Psoas muscle (tissue), 8 donors: ENCODE results near the gene DAB2IP. TPM values are rescaled to one million over a fixed set of nuclear protein-coding genes. Genes with fewer than 3 reads are reported as not detected.
A peak's percentile ranks its signal among the peaks of the same experiment; 100 is the strongest.

ENCODE experiments used
- ATAC-seq, 4 donors: fragments of 200-7000 bp; cut with Tn5 transposase; one replicate each; pipeline ENCODE4 v1.9.1; 2020; ENCODE audit warnings: moderate library complexity in 3 of 4, mild to moderate bottlenecking in 2 of 4
- DNase-seq, 2 donors: peaks; one replicate each; pipeline ENCODE4 v3.0.0-alpha.2; 2020
- H3K27ac ChIP-seq: fragments of 200-600 bp; one replicate; pipeline ENCODE4 v1.8.0; 2022
- H3K27me3 ChIP-seq, 3 donors: fragments of 200-600 bp in 1 of 3; one replicate each; pipeline versions ENCODE4 v1.6.1 to v1.8.0; 2013 to 2022; ENCODE audit warnings: low read length in 2 of 3, mild to moderate bottlenecking in 2 of 3, moderate library complexity in 1 of 3; ENCODE audit not compliant: insufficient read depth in 3 of 3
- H3K36me3 ChIP-seq, 2 donors: fragments of 200-600 bp in 1 of 2; one replicate each; pipeline versions ENCODE4 v1.6.1 to v1.8.0; 2013 to 2022; ENCODE audit warnings: low read depth in 1 of 2, mild to moderate bottlenecking in 1 of 2, moderate library complexity in 1 of 2; ENCODE audit not compliant: insufficient read depth in 1 of 2
- H3K4me1 ChIP-seq: fragments of 200-600 bp; one replicate; pipeline ENCODE4 v1.8.0; 2022
- H3K4me3 ChIP-seq: fragments of 200-600 bp; one replicate; pipeline ENCODE4 v1.8.0; 2022; ENCODE audit warnings: mild to moderate bottlenecking
- H3K9me3 ChIP-seq: fragments of 200-600 bp; one replicate; pipeline ENCODE4 v1.8.0; 2022
- WGBS, 3 donors: extraction: QIAGEN DNeasy Blood & Tissue Kit; methylation state at CpG; one replicate each; pipeline versions ENCODE4 v1.1.6 to v1.1.7; 2013; 5-methylcytosine and 5-hydroxymethylcytosine counted together
- intact Hi-C, 2 donors: fragments of 100-400 bp; cut with DNase I; formaldehyde crosslinking; loops; one replicate each; pipeline versions ENCODE4 v1.11.0 to v1.14.2; 2022
- polyA plus RNA-seq, 3 donors: library from polyadenylated mRNA; stranded (reverse); fragments of 200-250 nt; gene quantifications; one replicate each; pipeline ENCODE4 v1.2.3, GENCODE V29; 2013
- total RNA-seq, 4 donors: library from RNA; stranded (reverse); fragmentation: NEBNext Ultra II Directional in 2 of 4; extraction: Animal tissue kit (Norgen Biotek cat#: 25700) in 2 of 4; gene quantifications; one replicate each; pipeline versions ENCODE4 v1.2.1 to v1.2.4, GENCODE V29; 2021 to 2023
- TF ChIP-seq, protein P1 (sequence below): fragments of 200-600 bp; IDR thresholded peaks from one replicate; pipeline ENCODE4 v1.8.0; 2022; ENCODE audit warnings: antibody characterized with exemption
- donor health status: healthy with polysubstance abuse.
- donor health status: DM: no; HTN: no; CAD: no; lungs with moderate emphysema.
- donor health status: Bipolar disorder and iron deficiency.
- donor health status: healthy.
- donor health status: DM: yes; HTN: yes; CAD: no.
- donor health status: DM: no; HTN: no; CAD: no.
- donor health status: DM: no; HTN: no; CAD: no.
- donor health status: DM: yes; HTN: yes; CAD: no.

The DAB2IP gene
- total and polyA plus RNA-seq, 7 donors: 14.1 to 66.2 (median 33.4) TPM

DNA sequence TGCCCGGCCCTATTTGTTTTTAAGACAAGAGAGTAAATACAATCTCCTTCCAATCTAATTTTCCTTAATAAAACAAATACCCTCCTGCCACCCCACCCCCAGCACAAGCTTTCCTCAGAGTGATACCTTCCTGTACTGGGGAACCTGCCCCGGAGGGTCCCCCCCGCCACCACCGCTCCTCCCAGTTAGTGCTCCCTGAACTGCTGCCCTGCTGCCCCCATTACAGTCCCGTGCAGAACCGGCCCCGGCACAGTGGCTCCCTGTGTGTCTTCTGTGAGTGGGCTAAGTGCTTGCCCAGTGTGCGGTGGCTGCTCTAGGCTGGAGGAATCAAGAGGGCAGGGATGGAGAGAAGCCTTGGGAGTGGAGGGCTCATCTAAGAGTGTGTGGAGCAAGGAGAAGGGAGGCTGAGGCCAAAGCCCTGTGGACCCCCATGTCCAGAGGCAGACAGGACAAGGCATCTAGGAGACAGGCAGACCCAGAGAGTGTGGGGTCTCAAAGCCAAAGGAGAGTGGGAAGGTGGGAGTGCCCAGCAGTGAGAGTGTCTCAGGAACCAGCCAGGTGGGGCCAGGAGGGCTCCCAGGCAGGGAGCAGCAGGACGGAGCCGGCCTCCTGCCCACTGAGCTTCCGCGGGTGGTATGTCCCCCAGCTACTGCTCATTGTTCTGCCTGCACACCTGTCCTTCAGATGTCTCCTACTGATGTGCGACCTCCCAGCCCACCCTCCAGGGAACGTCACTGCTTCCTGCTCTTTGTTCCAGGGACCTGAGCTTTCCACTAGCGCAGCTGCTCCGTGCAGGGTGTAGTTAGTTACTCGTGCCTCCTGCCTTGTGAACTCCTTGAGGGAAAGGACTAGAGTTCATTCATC, 129.0 kb downstream of the DAB2IP start:
- Histone ChIP-seq H3K4me1 (peaks cover 9% of the 10 kb centered on the region), H3K27ac (peak overlapping the region; percentile 36), H3K9me3 (no peaks in the 10 kb centered on the region), H3K27me3 (no peaks in the 10 kb centered on the region), H3K4me3 (no peak overlapping the region), H3K36me3 (peaks cover 6 to 78% of the 10 kb centered on the region in 2 donors)
- ATAC-seq (no peak), DNase-seq (no peak)
- intact Hi-C loops: no loop called here
- 80 to 84% (median 82%) methylated on average over 17 of the region's 17 CpGs for WGBS, 3 donors
- TF ChIP-seq, protein P1, sequence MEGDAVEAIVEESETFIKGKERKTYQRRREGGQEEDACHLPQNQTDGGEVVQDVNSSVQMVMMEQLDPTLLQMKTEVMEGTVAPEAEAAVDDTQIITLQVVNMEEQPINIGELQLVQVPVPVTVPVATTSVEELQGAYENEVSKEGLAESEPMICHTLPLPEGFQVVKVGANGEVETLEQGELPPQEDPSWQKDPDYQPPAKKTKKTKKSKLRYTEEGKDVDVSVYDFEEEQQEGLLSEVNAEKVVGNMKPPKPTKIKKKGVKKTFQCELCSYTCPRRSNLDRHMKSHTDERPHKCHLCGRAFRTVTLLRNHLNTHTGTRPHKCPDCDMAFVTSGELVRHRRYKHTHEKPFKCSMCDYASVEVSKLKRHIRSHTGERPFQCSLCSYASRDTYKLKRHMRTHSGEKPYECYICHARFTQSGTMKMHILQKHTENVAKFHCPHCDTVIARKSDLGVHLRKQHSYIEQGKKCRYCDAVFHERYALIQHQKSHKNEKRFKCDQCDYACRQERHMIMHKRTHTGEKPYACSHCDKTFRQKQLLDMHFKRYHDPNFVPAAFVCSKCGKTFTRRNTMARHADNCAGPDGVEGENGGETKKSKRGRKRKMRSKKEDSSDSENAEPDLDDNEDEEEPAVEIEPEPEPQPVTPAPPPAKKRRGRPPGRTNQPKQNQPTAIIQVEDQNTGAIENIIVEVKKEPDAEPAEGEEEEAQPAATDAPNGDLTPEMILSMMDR: no peak

DNA sequence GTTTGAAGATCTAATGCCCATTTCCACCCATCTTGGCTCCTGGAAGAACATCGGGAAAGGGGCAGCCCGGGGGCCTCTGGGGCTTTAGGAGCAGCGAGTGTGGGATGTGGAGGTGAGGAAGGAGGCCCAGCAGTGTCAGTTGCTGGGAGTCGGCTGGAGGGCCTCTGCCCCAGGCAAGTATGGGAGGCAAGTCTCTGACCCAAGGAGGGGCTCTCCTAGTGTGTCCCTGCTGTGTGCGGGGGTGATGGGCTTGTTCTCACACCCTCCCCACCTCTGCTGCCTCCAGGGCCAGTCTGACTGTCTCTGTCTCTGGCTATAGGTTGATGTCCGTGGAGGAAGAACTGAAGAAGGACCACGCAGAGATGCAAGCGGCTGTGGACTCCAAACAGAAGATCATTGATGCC, 129.7 kb downstream of the DAB2IP start:
- no peaks in the 10 kb centered on the region for H3K27me3 ChIP-seq
- H3K27ac ChIP-seq: no peak overlapping the region
- peaks cover 9% of the 10 kb centered on the region for H3K4me1 ChIP-seq
- TF ChIP-seq, protein P1: no peak
- no peak overlapping the region for H3K4me3 ChIP-seq
- 91 to 95% (median 94%) methylated on average over 8 of the region's 8 CpGs for WGBS, 3 donors
- no peaks in the 10 kb centered on the region for H3K9me3 ChIP-seq
- peaks cover 5 to 78% of the 10 kb centered on the region in 2 donors for H3K36me3 ChIP-seq
- intact Hi-C loops: no loop called here
- ATAC-seq: no peak
- DNase-seq: no peak

DNA sequence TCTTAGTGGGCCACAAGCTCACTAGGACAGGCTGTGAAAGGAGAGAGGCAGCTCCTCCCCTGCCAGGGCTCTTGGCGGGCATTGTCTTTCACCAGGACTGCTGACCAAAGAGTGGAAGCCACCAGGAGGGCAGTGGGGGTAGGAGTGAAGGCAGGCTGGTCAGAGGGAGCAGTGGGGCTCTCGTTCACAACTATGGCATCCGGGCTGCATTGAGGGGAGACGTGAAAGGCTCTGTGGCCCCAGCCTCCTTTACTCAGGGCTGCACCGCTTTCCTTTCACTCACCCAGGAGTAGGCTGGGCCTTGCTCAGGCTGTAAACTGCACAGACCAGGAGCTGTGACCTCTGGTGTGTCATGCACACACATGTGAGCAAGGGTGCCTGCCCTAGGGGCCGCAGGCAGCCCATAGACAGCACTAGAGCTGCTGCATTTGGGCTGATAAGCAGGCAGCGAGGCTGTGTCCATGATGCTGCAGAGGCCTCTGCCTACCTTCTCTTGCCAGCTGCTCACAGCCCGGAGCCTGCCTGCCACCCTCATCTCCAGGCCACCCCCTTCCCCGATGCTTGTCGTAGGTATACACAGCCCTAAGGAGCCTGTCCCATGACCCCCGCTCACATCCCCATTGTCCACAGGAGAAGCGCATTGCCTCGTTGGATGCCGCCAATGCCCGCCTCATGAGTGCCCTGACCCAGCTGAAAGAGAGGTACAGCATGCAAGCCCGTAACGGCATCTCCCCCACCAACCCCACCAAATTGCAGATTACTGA, 130.4 kb downstream of the DAB2IP start:
- WGBS, 3 donors: 94 to 95% (median 94%) methylated on average over 17 of the region's 17 CpGs
- intact Hi-C loops: no loop called here
- H3K36me3 ChIP-seq: peaks cover under 1 to 73% of the 10 kb centered on the region in 2 donors
- H3K27me3 ChIP-seq: no peaks in the 10 kb centered on the region
- H3K4me1 ChIP-seq: peaks cover 9% of the 10 kb centered on the region
- TF ChIP-seq, protein P1: no peak
- no peak overlapping the region for H3K27ac ChIP-seq
- no peak for ATAC-seq
- no peak for DNase-seq
- H3K9me3 ChIP-seq: no peaks in the 10 kb centered on the region
- H3K4me3 ChIP-seq: no peak overlapping the region

DNA sequence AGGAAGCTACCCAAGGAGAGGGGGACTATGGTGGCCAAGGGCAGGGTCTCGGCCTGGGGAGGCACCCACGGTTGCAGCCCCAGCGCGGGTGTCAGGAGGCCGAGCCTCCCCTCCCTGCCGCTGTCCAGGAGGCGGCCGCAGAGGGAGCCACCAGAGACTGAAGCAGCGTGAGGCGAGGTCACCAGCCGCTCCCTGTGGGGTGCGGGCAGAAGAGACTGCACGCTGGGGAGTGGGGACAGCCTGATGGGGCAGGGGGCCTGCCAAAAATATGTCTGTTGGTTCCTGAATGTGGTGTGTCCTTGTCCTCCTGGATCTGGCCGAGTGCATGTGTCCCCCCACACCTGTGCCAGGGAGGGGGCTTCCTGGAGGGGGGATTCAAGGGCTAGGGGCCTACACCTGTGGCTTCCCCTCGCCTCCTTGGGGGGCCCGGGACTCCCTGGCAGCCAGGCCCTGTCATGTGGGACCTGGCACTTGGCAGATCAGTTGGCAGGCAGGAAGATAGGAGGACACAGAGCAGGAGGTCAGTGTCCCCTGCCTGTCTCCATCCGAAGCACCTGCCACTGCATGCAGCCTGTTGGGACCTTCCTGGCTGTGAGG, 131.2 kb downstream of the DAB2IP start:
- TF ChIP-seq, protein P1: no peak
- DNase-seq: no peak
- Histone ChIP-seq H3K36me3 (peaks cover 0 to 65% of the 10 kb centered on the region in 2 donors), H3K27ac (no peak overlapping the region), H3K4me3 (no peak overlapping the region), H3K4me1 (peaks cover 9% of the 10 kb centered on the region), H3K27me3 (no peaks in the 10 kb centered on the region), H3K9me3 (no peaks in the 10 kb centered on the region)
- ATAC-seq: peak in 1 of 4 donors; percentile 13
- WGBS, 3 donors: 82 to 90% (median 87%) methylated on average over 17 of the region's 17 CpGs
- intact Hi-C loops: no loop called here
